Measurements from ENCODE around the gene TET1. TPM values are rescaled to one million over a fixed set of nuclear protein-coding genes. Genes with fewer than 3 reads are reported as not detected.

The TET1 gene
- total and polyA plus RNA-seq, 7 donors, result 0.04 to 1.8 (median 0.66) TPM

- DNase-seq (no peak), ATAC-seq (no peak)
- Histone ChIP-seq H3K27ac (no peak overlapping the region), H3K27me3 (ENCODE audit: insufficient read depth in 3 of 3, low read length in 2 of 3) (no peaks in the 10 kb centered on the region), H3K4me3 (no peak overlapping the region), H3K4me1 (no peaks in the 10 kb centered on the region), H3K9me3 (no peaks in the 10 kb centered on the region), H3K36me3 (ENCODE audit: insufficient read depth in 1 of 2, low read depth in 1 of 2) (peaks cover 0 to 9% of the 10 kb centered on the region in 2 donors)
- 90 to 97% (median 96%) methylated on average over 5 of the region's 5 CpGs for WGBS, 3 donors
- intact Hi-C loops (cut with DNase I), result no loop called here
- no peak for TF ChIP-seq CTCF (IDR thresholded peaks at IDR 0.05)
Observed at GRCh38 chr10:68668231-68668630, 108.1 kb downstream of the TET1 start.

GRCh38 chr10:68668972-68669371, 108.8 kb downstream of the TET1 start:
- H3K27ac ChIP-seq, result no peak overlapping the region
- intact Hi-C loops (cut with DNase I), result no loop called here
- WGBS, 3 donors, result 82 to 86% (median 85%) methylated on average over 4 of the region's 4 CpGs
- H3K4me1 ChIP-seq, result no peaks in the 10 kb centered on the region
- H3K27me3 ChIP-seq (ENCODE audit: insufficient read depth in 3 of 3, low read length in 2 of 3), result no peaks in the 10 kb centered on the region
- TF ChIP-seq CTCF (IDR thresholded peaks at IDR 0.05), result no peak
- H3K36me3 ChIP-seq (ENCODE audit: insufficient read depth in 1 of 2, low read depth in 1 of 2), result peaks cover 0 to 12% of the 10 kb centered on the region in 2 donors
- ATAC-seq, result peak in 1 of 4 donors; percentile 57
- no peak overlapping the region for H3K4me3 ChIP-seq
- no peaks in the 10 kb centered on the region for H3K9me3 ChIP-seq
- no peak for DNase-seq

GRCh38 chr10:68684413-68684812, 124.3 kb downstream of the TET1 start:
- no peaks in the 10 kb centered on the region for H3K9me3 ChIP-seq
- no peak overlapping the region for H3K4me3 ChIP-seq
- ATAC-seq (no peak), DNase-seq (no peak)
- H3K27me3 ChIP-seq (ENCODE audit: insufficient read depth in 3 of 3, low read length in 2 of 3), result no peaks in the 10 kb centered on the region
- intact Hi-C loops (cut with DNase I), result no loop called here
- no peak overlapping the region for H3K27ac ChIP-seq
- H3K36me3 ChIP-seq (ENCODE audit: insufficient read depth in 1 of 2, low read depth in 1 of 2), result peaks cover 3 to 40% of the 10 kb centered on the region in 2 donors
- H3K4me1 ChIP-seq, result no peaks in the 10 kb centered on the region
- 82 to 92% (median 84%) methylated on average over 3 of the region's 3 CpGs for WGBS, 3 donors
- TF ChIP-seq CTCF (IDR thresholded peaks at IDR 0.05), result no peak

GRCh38 chr10:68696018-68696417, 135.9 kb downstream of the TET1 start:
- ATAC-seq (no peak), DNase-seq (no peak)
- no peak for TF ChIP-seq CTCF (IDR thresholded peaks at IDR 0.05)
- Histone ChIP-seq H3K4me3 (no peak overlapping the region), H3K9me3 (no peaks in the 10 kb centered on the region), H3K27me3 (ENCODE audit: insufficient read depth in 3 of 3, low read length in 2 of 3) (no peaks in the 10 kb centered on the region), H3K36me3 (ENCODE audit: insufficient read depth in 1 of 2, low read depth in 1 of 2) (peaks cover 0 to 7% of the 10 kb centered on the region in 2 donors), H3K4me1 (peaks cover 3% of the 10 kb centered on the region), H3K27ac (no peak overlapping the region)
- intact Hi-C loops (cut with DNase I), result no loop called here
- WGBS, 3 donors, result 84 to 95% (median 91%) methylated on average over 1 of the region's 1 CpG

- Histone ChIP-seq H3K36me3 (ENCODE audit: insufficient read depth in 1 of 2, low read depth in 1 of 2) (no peaks in the 10 kb centered on the region), H3K9me3 (no peaks in the 10 kb centered on the region), H3K27ac (no peak overlapping the region), H3K27me3 (ENCODE audit: insufficient read depth in 3 of 3, low read length in 2 of 3) (no peaks in the 10 kb centered on the region), H3K4me1 (peaks cover 3% of the 10 kb centered on the region), H3K4me3 (no peak overlapping the region)
- ATAC-seq (no peak), DNase-seq (no peak)
- intact Hi-C loops (cut with DNase I), result no loop called here
- WGBS, 3 donors, result 96 to 100% (median 97%) methylated on average over 1 of the region's 1 CpG
- no peak for TF ChIP-seq CTCF (IDR thresholded peaks at IDR 0.05)
Observed at GRCh38 chr10:68697106-68697505, 137.0 kb downstream of the TET1 start.
